ENCODE data around the gene PCDHA1.

DNA sequence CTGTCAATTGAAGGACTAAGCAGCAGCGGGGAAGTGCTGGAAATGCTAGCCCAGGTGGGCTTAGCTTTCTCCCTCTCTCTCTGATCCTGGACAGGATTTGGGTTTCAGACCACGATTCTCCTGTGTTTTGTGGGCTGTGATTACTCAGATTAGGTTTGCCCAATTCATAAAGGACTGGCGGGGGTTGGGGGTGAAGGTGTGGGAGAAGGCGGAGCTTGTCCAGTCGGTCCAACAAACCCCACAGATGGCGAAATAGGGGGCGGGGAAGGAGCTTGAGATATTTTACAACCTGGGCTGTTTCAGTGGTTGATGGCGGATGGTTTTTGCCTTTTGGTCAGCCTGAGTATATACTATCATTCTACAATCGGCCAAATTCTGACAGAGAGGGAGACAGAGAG is 215.5 kb downstream of the PCDHA1 start:
- no peak for TF ChIP-seq POLR2A (IDR thresholded peaks at IDR 0.05)
- TF ChIP-seq, protein P1, sequence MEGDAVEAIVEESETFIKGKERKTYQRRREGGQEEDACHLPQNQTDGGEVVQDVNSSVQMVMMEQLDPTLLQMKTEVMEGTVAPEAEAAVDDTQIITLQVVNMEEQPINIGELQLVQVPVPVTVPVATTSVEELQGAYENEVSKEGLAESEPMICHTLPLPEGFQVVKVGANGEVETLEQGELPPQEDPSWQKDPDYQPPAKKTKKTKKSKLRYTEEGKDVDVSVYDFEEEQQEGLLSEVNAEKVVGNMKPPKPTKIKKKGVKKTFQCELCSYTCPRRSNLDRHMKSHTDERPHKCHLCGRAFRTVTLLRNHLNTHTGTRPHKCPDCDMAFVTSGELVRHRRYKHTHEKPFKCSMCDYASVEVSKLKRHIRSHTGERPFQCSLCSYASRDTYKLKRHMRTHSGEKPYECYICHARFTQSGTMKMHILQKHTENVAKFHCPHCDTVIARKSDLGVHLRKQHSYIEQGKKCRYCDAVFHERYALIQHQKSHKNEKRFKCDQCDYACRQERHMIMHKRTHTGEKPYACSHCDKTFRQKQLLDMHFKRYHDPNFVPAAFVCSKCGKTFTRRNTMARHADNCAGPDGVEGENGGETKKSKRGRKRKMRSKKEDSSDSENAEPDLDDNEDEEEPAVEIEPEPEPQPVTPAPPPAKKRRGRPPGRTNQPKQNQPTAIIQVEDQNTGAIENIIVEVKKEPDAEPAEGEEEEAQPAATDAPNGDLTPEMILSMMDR (IDR thresholded peaks at IDR 0.05): no peak
- TF ChIP-seq EP300 (IDR thresholded peaks at IDR 0.05): no peak
- TF ChIP-seq POLR2AphosphoS5 (IDR thresholded peaks at IDR 0.05): no peak
